ENCODE results near the gene OTP.

DNA sequence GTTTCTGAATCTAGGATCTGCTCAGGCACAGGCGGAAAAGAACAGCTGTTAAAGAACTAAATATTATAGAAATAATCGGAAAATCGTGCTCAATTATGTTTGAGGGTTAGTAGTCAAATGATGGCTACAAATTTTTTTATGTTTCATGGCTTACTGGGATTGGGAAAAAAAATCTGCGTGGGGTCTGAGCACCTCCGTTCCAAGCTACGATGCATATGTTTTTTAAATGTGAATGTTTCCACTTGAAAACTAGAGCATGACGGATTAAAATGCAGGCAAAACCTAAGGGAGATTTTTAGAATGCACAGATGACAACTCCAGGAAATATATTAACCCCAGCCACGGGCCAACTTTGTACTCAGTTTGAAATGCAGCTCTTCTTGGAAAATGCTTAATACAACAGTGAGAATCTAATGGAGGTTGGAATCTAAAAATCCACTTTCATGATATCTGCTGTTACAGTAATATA is 5.3 kb downstream of the OTP start:
- TF ChIP-seq CTCF (IDR thresholded peaks at IDR 0.05 in 4 of 5, conservative IDR thresholded peaks at IDR 0.05 in 1 of 5) (no peak), POLR2A (IDR thresholded peaks at IDR 0.05) (no peak)

All from gastrocnemius medialis (tissue), 4 donors.